Aorta (tissue), 5 donors: ENCODE measurements around the gene IBSP. TPM values are rescaled to one million over a fixed set of nuclear protein-coding genes. Genes with fewer than 3 reads are reported as not detected.

Experiments used
- ATAC-seq: fragments of 200-7000 bp; cut with Tn5 transposase; one replicate; pipeline ENCODE4 v1.9.1; 2022; ENCODE audit warnings: moderate library complexity; ENCODE audit not compliant: low FRiP score
- DNase-seq, 2 donors: peaks; one replicate each; pipeline ENCODE4 v3.0.0-alpha.2; 2020
- H3K27ac ChIP-seq, 2 donors: one replicate each; pipeline ENCODE4 v1.5.1; 2013; ENCODE audit warnings: low read length in 2 of 2, mild to moderate bottlenecking in 2 of 2, moderate library complexity in 2 of 2, control low read depth in 1 of 2, inconsistent platforms in 1 of 2, low read depth in 1 of 2
- H3K27me3 ChIP-seq, 2 donors: one replicate each; pipeline ENCODE4 v1.6.1; 2013; ENCODE audit warnings: control low read depth in 1 of 2, low read length in 1 of 2, mild to moderate bottlenecking in 1 of 2, moderate library complexity in 1 of 2; ENCODE audit not compliant: insufficient read depth in 2 of 2, control insufficient read depth in 1 of 2
- H3K36me3 ChIP-seq, 2 donors: one replicate each; pipeline ENCODE4 v1.6.1; 2013; ENCODE audit warnings: control low read depth in 1 of 2, low read length in 1 of 2, mild to moderate bottlenecking in 1 of 2; ENCODE audit not compliant: insufficient read depth in 2 of 2, control insufficient read depth in 1 of 2
- H3K4me1 ChIP-seq, 2 donors: one replicate each; pipeline ENCODE4 v1.6.1; 2013; ENCODE audit warnings: low read length in 2 of 2, control low read depth in 1 of 2, mild to moderate bottlenecking in 1 of 2, moderate library complexity in 1 of 2; ENCODE audit not compliant: insufficient read depth in 2 of 2, control insufficient read depth in 1 of 2
- H3K4me3 ChIP-seq, 2 donors: one replicate each; pipeline ENCODE4 v1.5.1; 2013; ENCODE audit warnings: low read length in 2 of 2, control low read depth in 1 of 2, mild to moderate bottlenecking in 1 of 2
- H3K9me3 ChIP-seq: one replicate; pipeline ENCODE4 v1.6.1; 2013; ENCODE audit warnings: mild to moderate bottlenecking, low read length; ENCODE audit not compliant: control insufficient read depth
- WGBS, 2 donors: extraction: QIAGEN DNeasy Blood & Tissue Kit; methylation state at CpG; one replicate each; pipeline ENCODE4 v1.1.7; 2013; 5-methylcytosine and 5-hydroxymethylcytosine counted together
- intact Hi-C, 2 donors: fragments of 100-400 bp; cut with DNase I; formaldehyde crosslinking; loops; one replicate each; pipeline versions ENCODE4 v1.14.2 to v1.15.0; 2022
- polyA plus RNA-seq, 2 donors: library from polyadenylated mRNA; stranded (reverse); fragments of 200-250 nt; gene quantifications; one replicate each; pipeline ENCODE4 v1.2.3, GENCODE V29; 2013
- total RNA-seq, 2 donors: library from RNA; stranded (reverse); fragmentation: NEBNext Ultra II Directional; extraction: Animal tissue kit (Norgen Biotek cat#: 25700); gene quantifications; one replicate each; pipeline ENCODE4 v1.2.1, GENCODE V29; 2021
- donor health status: healthy with polysubstance abuse.
- donor health status: Bipolar disorder and iron deficiency.
- donor health status: DM: no; HTN: no; CAD: no.
- donor health status: DM: no; HTN: no; CAD: no.
- donor health status: DM: yes; HTN: yes; CAD: no.

Gene IBSP
- total and polyA plus RNA-seq, 4 donors = 2.6 TPM; not detected in 3

GRCh38 chr4:87855559-87855958 is 56.2 kb downstream of the IBSP start:
- no peak overlapping the region for H3K4me3 ChIP-seq
- 57 to 64% methylated on average over 8 of the region's 8 CpGs for WGBS, 2 donors
- no peaks in the 10 kb centered on the region for H3K36me3 ChIP-seq
- no peaks in the 10 kb centered on the region for H3K9me3 ChIP-seq
- DNase-seq (no peak), ATAC-seq (no peak)
- no peaks in the 10 kb centered on the region for H3K27me3 ChIP-seq
- no peak overlapping the region for H3K27ac ChIP-seq
- intact Hi-C loops = loop anchor here (5.0 kb wide), 2 partner anchors 117 to 357 kb away; no protein-coding TSS in a partner anchor
- H3K4me1 ChIP-seq = no peaks in the 10 kb centered on the region

DNA sequence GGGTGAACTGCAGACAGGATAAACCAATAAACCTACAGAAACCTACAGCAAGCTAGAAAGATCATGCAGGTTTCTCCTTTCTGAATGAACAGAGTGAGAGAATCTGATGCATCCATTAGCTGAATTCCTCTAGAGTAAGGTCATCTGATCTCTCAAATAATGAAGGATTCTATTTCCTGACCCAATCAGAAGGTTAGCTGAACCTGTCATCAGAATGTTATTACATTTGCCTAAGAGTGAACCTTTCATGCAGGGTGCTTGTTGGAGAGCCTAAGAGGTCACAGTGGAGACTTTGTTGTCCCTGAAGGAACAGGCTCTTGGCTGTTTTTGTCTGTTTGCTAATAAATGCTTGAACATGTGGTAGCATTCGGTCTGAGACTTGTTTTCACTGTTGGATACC is 57.5 kb downstream of the IBSP start:
- H3K4me3 ChIP-seq = no peak overlapping the region
- H3K36me3 ChIP-seq = no peaks in the 10 kb centered on the region
- WGBS, 2 donors = 60 to 61% methylated on average over 1 of the region's 1 CpG
- no peaks in the 10 kb centered on the region for H3K9me3 ChIP-seq
- H3K27ac ChIP-seq = no peak overlapping the region
- intact Hi-C loops = loop anchor here (5.0 kb wide), 2 partner anchors 115 to 355 kb away; no protein-coding TSS in a partner anchor
- H3K4me1 ChIP-seq = no peaks in the 10 kb centered on the region
- DNase-seq = no peak
- H3K27me3 ChIP-seq = no peaks in the 10 kb centered on the region
- ATAC-seq = no peak

- intact Hi-C loops = loop anchor here (5.0 kb wide), 2 partner anchors 115 to 355 kb away; no protein-coding TSS in a partner anchor
- Histone ChIP-seq H3K9me3 (no peaks in the 10 kb centered on the region), H3K4me1 (no peaks in the 10 kb centered on the region), H3K27ac (no peak overlapping the region), H3K36me3 (no peaks in the 10 kb centered on the region), H3K4me3 (no peak overlapping the region), H3K27me3 (no peaks in the 10 kb centered on the region)
- ATAC-seq (no peak), DNase-seq (no peak)
- WGBS, 2 donors = 56 to 65% methylated on average over 5 of the region's 5 CpGs
Measured at GRCh38 chr4:87857789-87858188, 58.4 kb downstream of the IBSP start.

Other genes with a start within 250 kb of the IBSP start
- not detected for gene DSPP, start 191.0 kb upstream of the IBSP start, total RNA-seq
- under 1 TPM in 1 of 2 donors, not detected in 1; 0.13 TPM for gene DSPP, start 191.0 kb upstream of the IBSP start, polyA plus RNA-seq
- under 1 TPM in 1 of 2 donors, not detected in 1; 0.16 TPM for gene DMP1, start 149.3 kb upstream of the IBSP start, total RNA-seq
- not detected for gene DMP1, start 149.3 kb upstream of the IBSP start, polyA plus RNA-seq
- not detected for gene MEPE, start 33.4 kb downstream of the IBSP start, total RNA-seq
- not detected for gene MEPE, start 33.4 kb downstream of the IBSP start, polyA plus RNA-seq
- gene SPP1, start 176.2 kb downstream of the IBSP start, total RNA-seq = 100 to 1,000 TPM; 180 to 199 TPM
- gene SPP1, start 176.2 kb downstream of the IBSP start, polyA plus RNA-seq = 10 to 100 TPM in 1 of 2 donors, 1 to 10 TPM in 1; 3.7 to 89.2 TPM
- gene PKD2, start 208.1 kb downstream of the IBSP start, total RNA-seq = 100 to 1,000 TPM; 132 to 311 TPM
- gene PKD2, start 208.1 kb downstream of the IBSP start, polyA plus RNA-seq = 10 to 100 TPM; 62.7 to 87.3 TPM